SJSA1 (cell line): ENCODE data around the gene ZNF699. TPM values are rescaled to one million over a fixed set of nuclear protein-coding genes. Genes with fewer than 3 reads are reported as not detected.
"Not testable (repeated sequence)": the region's sequence is repeated elsewhere in the genome, so short reads cannot be mapped to it uniquely, and the experiment has no call there.

ENCODE experiments used
- DNase-seq, 2 experiments: peaks; one replicate each; pipeline ENCODE4 v3.0.0-alpha.2; 2015 to 2020; ENCODE audit warnings: low spot score in 2 of 2, low read depth in 1 of 2
- H3K27ac ChIP-seq: fragments of 250-450 bp; sonication (Bioruptor Pico); 2 replicates; pipeline ENCODE4 v1.5.1; 2020; ENCODE audit warnings: mild to moderate bottlenecking, moderate library complexity
- H3K27me3 ChIP-seq: fragments of 250-450 bp; sonication (Bioruptor Pico); replicated peaks from 2 replicates; pipeline ENCODE4 v1.5.1; 2020; ENCODE audit warnings: mild to moderate bottlenecking, moderate library complexity
- H3K36me3 ChIP-seq: fragments of 250-450 bp; sonication (Bioruptor Pico); 2 replicates; pipeline ENCODE4 v1.5.1; 2020; ENCODE audit warnings: mild to moderate bottlenecking
- H3K4me1 ChIP-seq: fragments of 250-450 bp; sonication (Bioruptor Pico); replicated peaks from 2 replicates; pipeline ENCODE4 v1.6.1; 2021; ENCODE audit warnings: mild to moderate bottlenecking
- H3K4me3 ChIP-seq: fragments of 250-450 bp; sonication (Bioruptor Pico); 2 replicates; pipeline ENCODE4 v1.5.1; 2020; ENCODE audit warnings: mild to moderate bottlenecking
- H3K9me3 ChIP-seq: fragments of 250-450 bp; sonication (Bioruptor Pico); replicated peaks from 2 replicates; pipeline ENCODE4 v1.5.1; 2020; ENCODE audit warnings: mild to moderate bottlenecking
- total RNA-seq: library from RNA; depleted of rRNA; stranded (reverse); fragments of >200 nt; shearing (Covaris generic); gene quantifications from 2 replicates; pipeline ENCODE4 v1.2.3, GENCODE V29; 2014

The ZNF699 gene
- total RNA-seq, 1 experiment from 2014 or later: 13.6 TPM

DNA sequence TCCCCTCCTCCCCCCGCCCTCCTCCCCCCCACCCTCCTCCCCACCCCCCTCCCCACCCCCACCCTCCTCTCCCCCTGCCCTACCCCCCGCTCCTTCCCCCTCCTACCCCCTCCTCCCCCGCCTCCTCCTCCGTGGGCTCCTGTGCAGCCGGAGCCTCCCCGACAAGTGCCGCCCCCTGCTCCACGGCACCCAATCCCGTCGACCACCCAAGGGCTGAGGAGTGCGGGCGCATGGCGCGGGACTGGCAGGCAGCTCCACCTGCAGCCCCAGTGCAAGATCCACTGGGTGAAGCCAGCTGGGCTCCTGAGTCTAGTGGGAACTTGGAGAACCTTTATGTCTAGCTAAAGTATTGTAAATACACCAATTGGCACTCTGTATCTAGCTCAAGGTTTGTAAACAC lies 12.1 kb upstream of the ZNF699 start:
- not testable (repeated sequence) for H3K36me3 ChIP-seq, H3K27me3 ChIP-seq, H3K4me3 ChIP-seq, DNase-seq, H3K27ac ChIP-seq, H3K4me1 ChIP-seq
- H3K9me3 ChIP-seq: 0 out of 2 replicates have a peak, but pooled peaks cover 11% of the 10 kb centered on the region

DNA sequence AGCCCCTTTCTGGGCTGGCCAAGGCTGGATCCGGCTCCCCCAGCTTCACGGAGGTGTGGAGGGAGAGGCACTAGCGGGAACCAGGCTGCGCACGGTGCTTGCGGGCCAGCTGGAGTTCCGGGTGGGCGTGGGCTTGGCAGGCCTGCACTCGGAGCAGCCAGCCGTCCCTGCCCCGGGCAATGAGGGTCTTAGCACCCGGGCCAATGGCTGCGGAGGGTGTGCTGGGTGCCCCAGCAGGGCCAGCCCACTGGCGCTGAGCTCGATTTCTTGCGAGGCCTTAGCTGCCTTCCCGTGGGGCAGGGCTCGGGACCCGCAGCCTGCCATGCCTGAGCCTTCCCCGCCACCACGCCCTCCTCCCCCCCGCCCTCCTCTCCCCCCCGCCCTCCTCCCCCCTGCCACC lies 11.7 kb upstream of the ZNF699 start:
- H3K36me3 ChIP-seq: no peaks in the 10 kb centered on the region
- H3K4me1 ChIP-seq: peaks cover 6% of the 10 kb centered on the region; the same call in 1 of the 2 replicates
- H3K27me3 ChIP-seq: no peaks in the 10 kb centered on the region
- no peak overlapping the region for H3K27ac ChIP-seq
- DNase-seq: no peak
- H3K9me3 ChIP-seq: 0 out of 2 replicates have a peak, but pooled peaks cover 11% of the 10 kb centered on the region
- no peak overlapping the region for H3K4me3 ChIP-seq

DNA sequence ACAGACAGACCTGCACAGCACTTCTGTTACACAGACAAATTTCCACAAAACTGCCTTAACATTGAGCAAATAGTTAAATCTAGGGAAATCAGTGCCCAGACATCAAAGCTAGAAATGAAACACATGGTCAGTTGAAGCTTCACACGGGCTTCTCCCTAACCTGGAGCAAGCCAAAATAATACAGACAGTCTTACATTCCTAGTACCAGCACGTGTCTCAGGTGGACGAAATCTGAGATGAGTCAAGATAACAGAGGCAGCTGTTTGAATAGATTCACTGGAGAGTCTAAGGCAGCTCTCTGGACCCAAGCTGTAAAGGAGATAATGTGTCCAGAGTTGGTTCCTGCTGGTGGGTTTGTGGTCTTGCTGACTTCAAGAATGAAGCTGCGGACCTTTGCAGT lies 4.1 kb upstream of the ZNF699 start:
- Histone ChIP-seq H3K9me3 (peaks cover 8% of the 10 kb centered on the region), H3K27me3 (no peaks in the 10 kb centered on the region), H3K36me3 (peaks cover 3% of the 10 kb centered on the region; the same call in 1 of the 2 replicates), H3K27ac (no peak overlapping the region), H3K4me1 (no peaks in the 10 kb centered on the region; the same call in 1 of the 2 replicates), H3K4me3 (no peak overlapping the region)
- DNase-seq: no peak

DNA sequence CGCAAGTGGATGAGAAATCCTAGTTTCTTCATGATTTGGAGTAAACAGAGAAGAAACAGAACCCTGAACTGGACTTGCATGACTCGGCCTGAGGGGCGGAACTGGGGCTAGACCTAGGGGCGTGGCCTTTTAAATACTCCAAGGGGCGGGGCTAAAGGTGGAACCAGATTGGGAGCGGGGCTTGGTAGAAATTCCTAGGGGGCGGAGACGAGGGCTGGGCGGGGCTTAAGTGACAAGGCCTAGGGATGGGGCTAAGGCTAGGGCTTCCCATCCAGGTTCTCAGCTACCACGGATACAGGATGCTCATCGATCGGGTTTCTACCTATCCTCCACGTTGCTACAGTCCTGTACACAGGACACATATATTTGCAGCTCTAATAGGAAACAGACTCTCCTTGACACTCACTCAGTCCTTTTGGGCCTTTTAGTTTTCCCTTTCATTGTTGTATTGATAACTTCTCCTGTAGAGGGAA lies 372 bp upstream of the ZNF699 start:
- Histone ChIP-seq H3K4me3 (peak overlapping the region; percentile 71), H3K36me3 (peaks cover 3% of the 10 kb centered on the region)

DNA sequence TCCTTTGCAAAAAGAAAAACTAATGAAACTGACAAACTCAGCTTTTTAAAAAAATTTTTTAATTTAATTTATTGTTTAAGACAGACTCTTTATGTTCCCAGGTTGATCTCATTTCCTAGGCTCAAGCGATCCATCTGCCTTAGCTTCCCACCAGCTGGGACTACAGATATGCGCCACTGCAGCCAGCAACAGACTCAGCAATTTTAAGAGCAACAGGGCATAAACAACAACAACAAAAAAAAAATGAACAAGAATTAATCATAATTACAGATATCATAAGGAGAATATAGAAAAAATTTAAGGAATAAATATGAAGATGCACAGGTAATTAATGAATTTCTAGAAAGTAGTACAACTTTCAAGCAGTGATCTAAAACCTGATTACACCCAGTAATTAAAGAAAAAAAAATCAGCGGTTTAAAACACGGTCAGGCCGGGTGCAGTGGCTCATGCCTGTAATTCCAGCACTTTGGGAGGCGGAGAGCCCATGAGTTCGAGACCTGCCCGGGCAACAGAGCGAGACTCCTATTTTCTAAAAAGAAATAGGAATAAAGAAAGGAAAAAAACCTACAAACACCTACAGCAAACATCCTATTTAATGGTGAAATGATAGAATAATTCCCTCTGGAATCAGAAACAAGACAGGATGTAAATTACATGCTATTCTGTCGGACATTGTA lies 1.4 kb downstream of the ZNF699 start:
- peak overlapping the region; percentile 71 for H3K4me3 ChIP-seq
- H3K9me3 ChIP-seq: peaks cover 8% of the 10 kb centered on the region
- peaks cover 21% of the 10 kb centered on the region for H3K36me3 ChIP-seq
- H3K27me3 ChIP-seq: no peaks in the 10 kb centered on the region
- DNase-seq: no peak
- H3K27ac ChIP-seq: no peak overlapping the region
- peaks cover 6% of the 10 kb centered on the region; the same call in 1 of the 2 replicates for H3K4me1 ChIP-seq

More for the DNA sequence above, 372 bp upstream of the ZNF699 start:
- Histone ChIP-seq H3K9me3 (peaks cover 8% of the 10 kb centered on the region), H3K27me3 (no peaks in the 10 kb centered on the region), H3K4me1 (peaks cover 6% of the 10 kb centered on the region; the same call in 1 of the 2 replicates), H3K27ac (peak overlapping the region; percentile 79)
- peak in 1 of 2 experiments; percentile 88 for DNase-seq

DNA sequence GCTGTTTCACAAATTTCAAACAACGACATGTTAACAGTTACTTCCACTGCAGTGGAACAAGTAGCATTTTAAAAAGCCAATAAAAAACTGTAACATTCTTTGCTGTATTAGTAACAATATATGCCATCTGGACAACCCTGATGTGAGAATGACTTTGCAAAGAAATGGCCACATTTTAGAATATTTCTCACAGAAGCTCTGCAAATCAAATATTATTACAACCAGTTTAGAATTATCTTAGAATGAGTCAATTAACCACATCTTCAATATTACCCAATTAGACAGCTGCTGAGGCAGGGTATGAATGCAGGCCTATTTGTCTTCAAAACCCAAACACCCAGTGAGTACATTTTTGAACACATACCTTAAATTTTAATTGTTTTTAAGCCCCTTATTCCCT lies 3.2 kb downstream of the ZNF699 start:
- Histone ChIP-seq H3K4me1 (peaks cover 6% of the 10 kb centered on the region; the same call in 1 of the 2 replicates), H3K27ac (peak overlapping the region; percentile 59), H3K27me3 (no peaks in the 10 kb centered on the region), H3K4me3 (no peak overlapping the region), H3K36me3 (peaks cover 37% of the 10 kb centered on the region), H3K9me3 (peaks cover 7% of the 10 kb centered on the region)
- DNase-seq: peak in 1 of 2 experiments; percentile 62

DNA sequence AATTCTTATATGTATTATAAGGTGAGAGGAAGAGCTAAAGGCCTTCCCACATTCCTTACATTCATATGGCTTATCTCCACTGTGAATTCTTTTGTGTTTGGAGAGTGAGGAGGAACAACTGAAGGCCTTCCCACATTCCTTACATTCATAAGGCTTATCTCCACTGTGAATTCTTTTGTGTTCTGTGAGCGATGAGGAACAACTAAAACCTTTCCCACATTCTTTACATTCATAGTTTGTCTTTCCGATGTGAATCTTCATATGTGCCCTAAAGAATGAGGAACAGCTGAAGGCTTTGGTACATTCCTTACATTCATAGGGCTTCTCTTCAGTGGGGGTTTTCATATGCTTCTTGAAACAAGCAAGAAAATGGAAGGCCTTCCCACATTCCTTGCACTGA lies 13.3 kb downstream of the ZNF699 start:
- Histone ChIP-seq H3K9me3 (peaks cover 43% of the 10 kb centered on the region), H3K36me3 (peaks cover 75% of the 10 kb centered on the region), H3K27ac (0 out of 2 replicates have a peak overlapping the region, but pooled peaks have one; percentile 11), H3K4me3 (no peak overlapping the region), H3K27me3 (no peaks in the 10 kb centered on the region), H3K4me1 (no peaks in the 10 kb centered on the region)
- DNase-seq: no peak

DNA sequence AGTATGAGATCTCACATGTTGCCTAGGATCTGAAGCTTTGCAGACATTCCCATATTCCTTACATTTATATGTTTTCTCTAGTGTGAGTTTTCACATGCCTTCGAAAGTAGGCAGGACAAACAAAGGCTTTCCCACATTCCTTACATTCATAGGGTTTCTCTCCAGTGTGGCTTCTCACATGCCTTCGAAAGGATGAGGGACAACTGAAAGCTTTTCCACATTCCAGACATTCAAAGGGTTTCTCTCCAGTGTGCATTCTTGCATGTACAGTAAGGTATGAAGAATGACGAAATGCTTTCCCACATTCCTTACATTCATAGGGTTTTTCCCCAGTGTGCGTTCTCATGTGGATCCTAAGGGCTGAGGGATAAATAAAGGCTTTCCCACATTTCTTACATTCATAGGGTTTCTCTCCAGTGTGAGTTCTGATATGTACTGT lies 14.2 kb downstream of the ZNF699 start:
- Histone ChIP-seq H3K36me3 (peaks cover 66% of the 10 kb centered on the region), H3K4me1 (no peaks in the 10 kb centered on the region), H3K27ac (no peak overlapping the region), H3K27me3 (no peaks in the 10 kb centered on the region), H3K4me3 (no peak overlapping the region), H3K9me3 (peaks cover 40% of the 10 kb centered on the region)
- DNase-seq: peak in 1 of 2 experiments; percentile 6

DNA sequence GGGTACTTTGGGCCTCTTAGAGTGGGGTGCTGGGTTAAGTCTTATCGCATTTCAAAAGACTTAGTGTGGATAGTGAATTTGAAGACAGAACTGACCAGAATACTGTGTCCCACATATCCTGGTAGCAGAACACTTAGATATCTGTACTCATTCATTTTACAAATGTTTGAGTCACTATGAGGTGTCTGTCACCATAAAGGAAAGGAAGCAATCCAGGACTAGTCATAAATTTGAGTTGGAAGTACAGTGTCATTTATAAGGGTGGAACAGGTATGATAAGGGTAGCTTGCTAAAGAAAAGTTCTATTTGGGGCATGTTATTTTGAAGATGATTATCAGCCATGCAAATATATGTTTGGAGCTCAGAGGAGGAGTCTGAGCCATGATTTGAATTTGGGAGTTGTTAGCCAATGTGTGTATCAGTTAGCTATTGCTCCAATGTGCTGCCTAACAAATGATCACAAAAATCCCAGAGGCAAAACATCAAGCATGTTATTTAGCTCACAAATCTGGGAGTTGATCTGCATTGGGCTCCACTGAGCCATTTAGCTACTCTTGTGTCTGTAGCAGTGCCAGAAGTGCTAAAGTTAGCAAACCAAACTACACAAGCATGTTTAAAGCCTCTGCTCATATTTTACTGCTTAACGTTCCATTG lies 20.3 kb downstream of the ZNF699 start:
- no peaks in the 10 kb centered on the region for H3K27me3 ChIP-seq
- peaks cover 18% of the 10 kb centered on the region for H3K9me3 ChIP-seq
- H3K4me3 ChIP-seq: no peak overlapping the region
- no peaks in the 10 kb centered on the region for H3K4me1 ChIP-seq
- H3K36me3 ChIP-seq: peaks cover 13% of the 10 kb centered on the region
- DNase-seq: no peak
- H3K27ac ChIP-seq: no peak overlapping the region

DNA sequence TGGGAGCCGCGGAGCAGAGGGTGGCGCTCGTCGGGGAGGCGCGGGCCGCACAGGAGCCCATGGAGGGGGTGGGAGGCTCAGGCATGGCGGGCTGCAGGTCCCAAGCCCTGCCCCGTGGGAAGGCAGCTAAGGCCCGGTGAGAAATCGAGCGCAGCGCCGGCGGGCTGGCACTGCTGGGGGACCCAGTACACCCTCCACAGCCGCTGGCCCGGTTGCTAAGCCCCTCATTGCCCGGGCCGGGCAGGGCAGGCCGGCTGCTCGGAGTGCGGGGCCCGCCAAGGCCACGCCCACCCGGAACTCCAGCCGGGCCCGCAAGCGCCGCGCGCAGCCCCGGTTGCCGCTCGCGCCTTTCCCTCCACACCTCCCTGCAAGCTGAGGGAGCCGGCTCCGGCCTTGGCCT lies 26.2 kb downstream of the ZNF699 start:
- not testable (repeated sequence) for H3K4me3 ChIP-seq, H3K27me3 ChIP-seq, H3K27ac ChIP-seq, H3K36me3 ChIP-seq, H3K4me1 ChIP-seq, H3K9me3 ChIP-seq, DNase-seq

DNA sequence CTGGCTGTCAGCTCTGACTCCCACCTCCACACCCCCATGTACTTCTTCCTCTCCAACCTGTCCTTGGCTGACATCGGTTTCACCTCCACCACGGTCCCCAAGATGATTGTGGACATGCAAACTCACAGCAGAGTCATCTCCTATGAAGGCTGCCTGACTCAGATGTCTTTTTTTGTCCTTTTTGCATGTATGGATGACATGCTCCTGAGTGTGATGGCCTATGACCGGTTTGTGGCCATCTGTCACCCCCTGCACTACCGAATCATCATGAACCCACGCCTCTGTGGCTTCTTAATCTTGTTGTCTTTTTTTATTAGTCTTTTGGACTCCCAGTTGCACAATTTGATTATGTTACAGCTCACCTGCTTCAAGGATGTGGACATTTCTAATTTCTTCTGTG lies 58.4 kb downstream of the ZNF699 start:
- H3K27me3 ChIP-seq: no peaks in the 10 kb centered on the region
- no peak overlapping the region for H3K27ac ChIP-seq
- 0 out of 2 replicates have a peak, but pooled peaks cover 3% of the 10 kb centered on the region for H3K9me3 ChIP-seq
- no peaks in the 10 kb centered on the region for H3K4me1 ChIP-seq
- no peaks in the 10 kb centered on the region for H3K36me3 ChIP-seq
- no peak for DNase-seq
- no peak overlapping the region for H3K4me3 ChIP-seq

DNA sequence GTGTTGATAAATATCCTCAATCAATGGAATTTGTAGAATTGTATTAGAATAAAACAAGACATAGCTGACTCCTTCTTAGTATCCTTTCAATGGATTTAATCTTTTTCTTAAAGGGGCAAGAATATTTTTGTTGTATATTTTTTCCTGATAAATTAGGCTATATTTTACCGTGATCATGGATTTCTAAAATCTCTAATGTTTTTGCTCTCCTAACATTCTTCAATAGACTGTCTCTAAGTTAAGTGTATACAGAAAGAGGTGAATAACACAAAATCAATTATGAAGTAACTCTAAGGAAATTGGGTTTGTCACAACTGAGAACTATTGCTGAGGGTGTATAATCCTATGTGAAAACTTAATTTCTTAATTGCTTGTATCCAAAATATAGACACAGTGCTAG lies 59.0 kb downstream of the ZNF699 start, which contains the start of gene OR7E24:
Gene OR7E24 (plus strand): TSS at position 301 of the 400 bp plus-strand sequence. CDS start 114 bp downstream, outside the sequence.
- H3K27me3 ChIP-seq: no peaks in the 10 kb centered on the region
- H3K9me3 ChIP-seq: peaks cover 3% of the 10 kb centered on the region; the same call in 1 of the 2 replicates
- no peak within 1 kb of the TSS for H3K27ac ChIP-seq
- H3K4me3 ChIP-seq: no peak within 1 kb of the TSS
- DNase-seq: no peak
- H3K36me3 ChIP-seq: no peaks in the 10 kb centered on the region
- no peaks in the 10 kb centered on the region for H3K4me1 ChIP-seq
